ACC112 (cell line): ENCODE measurements around the gene IMMP2L.
"Not testable (repeated sequence)": the region's sequence is repeated elsewhere in the genome, so short reads cannot be mapped to it uniquely, and the experiment has no call there.

ENCODE experiments used
- H2AFZ ChIP-seq: fragments of 200-600 bp; sonication (generic); one replicate; pipeline ENCODE4 v1.6.0; 2017; ENCODE audit warnings: antibody characterized with exemption, low read length; ENCODE audit not compliant: unreplicated experiment
- H3K27ac ChIP-seq: fragments of 200-600 bp; sonication (generic); 2 replicates; pipeline ENCODE4 v1.5.1; 2014; ENCODE audit warnings: low read depth, mild to moderate bottlenecking, antibody characterized with exemption, low read length, moderate library complexity
- H3K27me3 ChIP-seq: fragments of 200-600 bp; sonication (generic); 2 replicates; pipeline ENCODE4 v1.6.1; 2014; ENCODE audit warnings: mild to moderate bottlenecking, antibody characterized with exemption, low read length, moderate library complexity, mixed read lengths; ENCODE audit not compliant: insufficient read depth
- H3K36me3 ChIP-seq: fragments of 200-600 bp; sonication (generic); 2 replicates; pipeline ENCODE4 v1.6.1; 2016; ENCODE audit warnings: mild to moderate bottlenecking, antibody characterized with exemption, low read length, moderate library complexity, mixed read lengths; ENCODE audit not compliant: insufficient read depth
- H3K4me1 ChIP-seq: fragments of 200-600 bp; sonication (generic); one replicate; pipeline ENCODE4 v1.6.1; 2016; ENCODE audit warnings: low read length, mixed read lengths; ENCODE audit not compliant: insufficient read depth, unreplicated experiment, control insufficient read depth
- H3K4me3 ChIP-seq: fragments of 200-600 bp; sonication (generic); 2 replicates; pipeline ENCODE4 v1.5.1; 2014; ENCODE audit warnings: mild to moderate bottlenecking, low read depth, low read length
- H3K79me2 ChIP-seq: fragments of 200-600 bp; sonication (generic); one replicate; pipeline ENCODE4 v1.6.0; 2016; ENCODE audit warnings: low read length; ENCODE audit not compliant: control insufficient read depth, unreplicated experiment, insufficient read depth

Gene IMMP2L

GRCh38 chr7:111255576-111255975 is 306.7 kb downstream of the IMMP2L start:
- no peaks in the 10 kb centered on the region for H3K36me3 ChIP-seq
- no peaks in the 10 kb centered on the region for H3K4me1 ChIP-seq
- no peaks in the 10 kb centered on the region for H3K27me3 ChIP-seq
- H3K4me3 ChIP-seq: no peak overlapping the region
- no peak overlapping the region for H3K27ac ChIP-seq
- H2AFZ ChIP-seq: no peak overlapping the region
- no peaks in the 10 kb centered on the region for H3K79me2 ChIP-seq

- not testable (repeated sequence) for H3K4me3 ChIP-seq, H2AFZ ChIP-seq, H3K36me3 ChIP-seq, H3K4me1 ChIP-seq, H3K79me2 ChIP-seq, H3K27me3 ChIP-seq, H3K27ac ChIP-seq
These were observed 310.9 kb downstream of the IMMP2L start for GRCh38 chr7:111251365-111251764.

GRCh38 chr7:111249807-111250206 is 312.5 kb downstream of the IMMP2L start:
- not testable (repeated sequence) for H3K27ac ChIP-seq, H3K36me3 ChIP-seq, H3K27me3 ChIP-seq, H3K4me1 ChIP-seq, H2AFZ ChIP-seq, H3K4me3 ChIP-seq, H3K79me2 ChIP-seq

GRCh38 chr7:111242141-111242755 is 320.0 kb downstream of the IMMP2L start:
- Histone ChIP-seq H3K79me2 (no peaks in the 10 kb centered on the region), H3K27ac (no peak overlapping the region), H3K4me1 (peaks cover 17% of the 10 kb centered on the region), H2AFZ (no peak overlapping the region), H3K4me3 (no peak overlapping the region), H3K36me3 (no peaks in the 10 kb centered on the region), H3K27me3 (no peaks in the 10 kb centered on the region)

GRCh38 chr7:111240371-111240770 is 321.9 kb downstream of the IMMP2L start:
- no peaks in the 10 kb centered on the region for H3K36me3 ChIP-seq
- peaks cover 17% of the 10 kb centered on the region for H3K4me1 ChIP-seq
- no peaks in the 10 kb centered on the region for H3K79me2 ChIP-seq
- no peak overlapping the region for H3K4me3 ChIP-seq
- H2AFZ ChIP-seq: no peak overlapping the region
- H3K27ac ChIP-seq: no peak overlapping the region
- H3K27me3 ChIP-seq: no peaks in the 10 kb centered on the region

- Histone ChIP-seq H3K4me3 (peak overlapping the region; percentile 69), H3K27me3 (no peaks in the 10 kb centered on the region), H3K36me3 (no peaks in the 10 kb centered on the region), H3K79me2 (no peaks in the 10 kb centered on the region), H3K4me1 (peaks cover 17% of the 10 kb centered on the region), H2AFZ (peak overlapping the region; percentile 52), H3K27ac (peak overlapping the region; percentile 37; the same call in 1 of the 2 replicates)
These were observed 322.9 kb downstream of the IMMP2L start for GRCh38 chr7:111239437-111239836.

GRCh38 chr7:111238886-111239285 is 323.4 kb downstream of the IMMP2L start:
- H2AFZ ChIP-seq: peak overlapping the region; percentile 52
- H3K27me3 ChIP-seq: no peaks in the 10 kb centered on the region
- H3K36me3 ChIP-seq: no peaks in the 10 kb centered on the region
- peak overlapping the region; percentile 69 for H3K4me3 ChIP-seq
- H3K27ac ChIP-seq: peak overlapping the region; percentile 37
- no peaks in the 10 kb centered on the region for H3K79me2 ChIP-seq
- H3K4me1 ChIP-seq: peaks cover 17% of the 10 kb centered on the region

GRCh38 chr7:111235709-111236108 is 326.6 kb downstream of the IMMP2L start:
- Histone ChIP-seq H2AFZ (no peak overlapping the region), H3K27ac (no peak overlapping the region), H3K79me2 (no peaks in the 10 kb centered on the region), H3K4me3 (no peak overlapping the region), H3K4me1 (peaks cover 36% of the 10 kb centered on the region), H3K36me3 (no peaks in the 10 kb centered on the region), H3K27me3 (no peaks in the 10 kb centered on the region)

GRCh38 chr7:111232249-111233084 is 329.8 kb downstream of the IMMP2L start:
- H3K27me3 ChIP-seq: no peaks in the 10 kb centered on the region
- H3K36me3 ChIP-seq: no peaks in the 10 kb centered on the region
- H3K4me1 ChIP-seq: peaks cover 20% of the 10 kb centered on the region
- H3K4me3 ChIP-seq: peak overlapping the region; percentile 36; the same call in 1 of the 2 replicates
- H2AFZ ChIP-seq: no peak overlapping the region
- no peaks in the 10 kb centered on the region for H3K79me2 ChIP-seq
- H3K27ac ChIP-seq: peak overlapping the region; percentile 39

GRCh38 chr7:111229916-111230315 is 332.4 kb downstream of the IMMP2L start:
- Histone ChIP-seq H3K4me1 (peaks cover 23% of the 10 kb centered on the region), H3K79me2 (no peaks in the 10 kb centered on the region), H2AFZ (no peak overlapping the region), H3K27me3 (no peaks in the 10 kb centered on the region), H3K36me3 (no peaks in the 10 kb centered on the region), H3K4me3 (no peak overlapping the region), H3K27ac (no peak overlapping the region)
